HG02623 (cell line): ENCODE results near the gene STX10.

Experiments
- ATAC-seq: cut with Tn5 transposase; IDR thresholded peaks from one replicate; pipeline ENCODE4 v1.9.1; 2021; ENCODE audit warnings: moderate library complexity; ENCODE audit not compliant: unreplicated experiment

The STX10 gene

DNA sequence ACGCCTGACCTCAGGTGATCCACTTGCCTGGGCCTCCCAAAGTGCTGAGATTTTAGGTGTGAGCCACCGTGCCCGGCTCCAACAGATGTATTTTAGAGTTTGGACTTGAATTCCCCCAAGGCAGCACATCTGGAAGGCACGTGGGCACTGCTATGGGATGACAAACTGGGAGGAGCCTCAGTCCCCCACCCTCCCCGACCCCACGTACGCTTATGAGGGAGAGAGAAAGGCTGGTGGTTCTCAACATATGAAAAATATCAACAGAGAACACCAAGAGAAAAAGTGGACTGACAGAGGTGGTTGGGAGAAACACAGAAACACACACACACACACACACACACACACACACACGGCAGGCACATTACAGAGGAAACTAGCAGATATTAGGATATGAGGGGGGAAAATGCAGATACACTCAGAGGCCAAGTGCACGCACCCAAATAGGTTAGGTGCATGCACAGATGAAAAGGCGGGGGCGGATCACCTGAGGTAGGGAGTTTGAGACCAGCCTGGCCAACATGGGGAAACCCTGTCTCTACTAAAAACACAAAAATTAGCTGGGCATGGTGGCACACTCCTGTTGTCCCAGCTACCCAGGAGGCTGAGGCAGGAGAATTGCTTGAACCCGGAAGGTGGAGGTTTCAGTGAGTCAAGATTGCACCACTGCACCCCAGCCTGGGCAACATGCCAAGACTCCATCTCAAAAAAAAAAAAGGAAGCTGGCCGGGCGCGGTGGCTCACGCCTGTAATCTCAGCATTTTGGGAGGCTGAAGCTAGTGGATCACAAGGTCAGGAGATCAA is 3.2 kb downstream of the STX10 start:
- no peak for ATAC-seq

DNA sequence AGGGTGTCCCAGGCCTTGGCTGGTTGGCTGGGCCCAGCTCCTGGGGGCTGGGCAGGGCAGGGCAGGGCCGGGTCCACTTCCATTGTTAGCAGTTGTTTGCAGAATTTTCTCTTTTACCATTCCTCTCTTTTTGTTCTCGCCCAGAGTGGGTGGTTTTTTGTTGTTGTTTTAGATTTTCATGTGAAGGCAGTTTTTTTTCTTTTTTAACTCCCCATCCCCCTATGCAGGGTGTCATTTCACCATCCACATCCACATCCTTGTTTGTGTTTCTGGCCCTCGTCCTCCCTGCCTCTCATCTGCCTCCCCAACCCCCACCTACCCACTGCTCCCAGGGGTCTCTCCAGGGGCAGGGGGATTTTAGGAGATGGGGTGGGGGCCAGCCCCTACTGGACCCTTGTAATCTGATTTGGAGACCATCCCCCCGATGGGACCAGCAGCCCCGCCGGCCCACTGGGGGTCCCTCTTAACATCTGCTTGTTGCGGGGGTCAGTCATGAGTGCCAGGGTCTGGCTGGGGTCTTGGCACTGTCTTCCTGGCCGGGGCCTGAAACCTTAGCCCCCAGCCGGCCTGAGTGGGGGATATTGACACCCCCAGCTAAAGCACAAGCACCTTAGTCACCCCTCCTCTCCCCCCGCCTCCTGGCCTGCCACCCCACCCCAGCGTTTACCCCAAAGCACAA is 10.4 kb downstream of the STX10 start:
- no peak for ATAC-seq

GRCh38 chr19:13138916-13139198 is 11.3 kb downstream of the STX10 start:
- no peak for ATAC-seq

DNA sequence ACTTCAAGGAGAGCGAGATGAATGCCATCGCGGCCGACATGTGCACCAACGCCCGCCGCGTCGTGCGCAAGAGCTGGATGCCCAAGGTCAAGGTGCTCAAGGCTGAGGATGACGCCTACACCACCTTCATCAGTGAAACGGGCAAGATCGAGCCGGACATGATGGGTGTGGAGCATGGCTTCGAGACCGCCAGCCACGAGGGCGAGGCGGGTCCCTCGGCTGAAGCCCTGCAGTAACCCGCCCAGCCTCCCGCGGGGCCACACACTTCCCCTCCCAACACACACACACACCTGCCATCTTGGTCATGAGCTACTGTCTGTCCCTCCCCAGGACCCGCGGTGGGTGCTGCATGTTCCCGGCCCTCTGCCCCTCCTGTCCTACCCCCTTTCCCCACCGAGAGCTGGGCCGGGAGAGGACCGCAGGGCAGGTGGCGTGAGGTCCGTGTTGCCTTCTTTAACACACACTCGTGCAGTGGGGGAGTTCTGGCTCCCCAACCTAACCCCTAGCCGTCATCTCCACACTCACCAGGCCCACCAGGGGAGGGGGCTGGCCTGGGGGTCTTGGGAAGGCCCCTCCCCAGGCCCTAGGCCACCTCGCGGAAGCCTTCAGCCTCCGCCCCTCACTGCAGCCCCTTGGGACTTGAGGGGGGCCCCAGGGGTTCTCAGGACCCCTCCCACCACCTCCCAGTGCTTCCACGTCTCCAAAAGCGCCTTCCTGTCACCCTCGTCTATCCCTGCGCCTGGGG is 11.8 kb downstream of the STX10 start:
- ATAC-seq = no peak

GRCh38 chr19:13137290-13137794 is 12.8 kb downstream of the STX10 start:
- ATAC-seq = no peak

- no peak for ATAC-seq
Observed at GRCh38 chr19:13135068-13136062, 14.8 kb downstream of the STX10 start.

DNA sequence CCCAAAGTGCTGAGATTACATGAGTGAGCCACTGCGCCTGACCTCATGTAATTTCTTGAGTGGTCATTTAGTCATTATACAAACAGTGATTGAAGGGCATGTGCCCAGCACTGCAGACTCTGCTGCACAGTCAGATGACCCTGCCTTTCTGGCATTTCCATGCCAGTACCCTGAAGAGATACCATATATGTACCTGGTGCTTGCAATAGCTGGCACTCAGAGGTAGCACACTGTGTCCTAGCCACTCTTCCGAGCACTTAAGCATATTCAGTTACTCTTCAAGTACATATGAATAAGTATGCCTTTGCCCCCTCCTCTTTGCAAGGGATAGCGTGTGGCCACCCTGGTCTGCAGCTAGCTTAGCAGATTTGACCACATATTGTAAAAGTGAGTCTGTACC is 15.5 kb downstream of the STX10 start:
- no peak for ATAC-seq

- ATAC-seq = no peak
Observed at GRCh38 chr19:13133241-13133870, 16.8 kb downstream of the STX10 start.

DNA sequence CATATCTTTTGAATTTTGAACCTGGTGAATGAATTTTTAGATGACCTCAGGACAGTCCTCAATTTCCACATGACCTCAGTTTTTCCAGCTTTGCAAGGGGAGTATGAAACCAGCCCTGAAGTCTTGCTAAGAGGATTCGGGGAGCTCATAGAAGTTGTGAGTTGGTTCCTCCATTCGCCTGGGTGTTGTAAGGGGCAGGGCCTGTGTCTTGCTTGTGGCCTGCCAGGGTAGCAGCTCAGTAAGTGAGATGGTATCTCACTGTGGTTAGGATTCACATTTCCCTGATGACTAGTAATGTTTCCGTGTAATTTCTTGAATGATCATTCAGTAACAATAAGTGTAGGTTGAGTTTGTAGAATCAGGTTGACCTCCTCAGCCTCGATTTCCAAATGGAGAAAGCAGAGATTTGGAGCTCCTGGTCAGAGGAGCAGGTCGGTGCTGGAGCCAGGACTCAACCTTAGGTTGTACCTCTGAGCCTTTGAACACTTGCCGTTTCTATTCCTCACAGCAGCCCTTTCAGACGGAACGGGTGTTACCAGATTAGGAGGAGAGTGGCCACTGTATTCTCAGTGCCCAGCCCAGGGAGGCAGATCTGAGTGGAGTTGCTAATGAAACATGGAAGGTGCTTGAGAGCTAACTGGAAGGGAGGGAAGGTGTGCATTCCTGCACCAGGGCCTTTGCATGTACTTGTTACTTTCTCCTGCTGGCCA is 17.5 kb downstream of the STX10 start:
- ATAC-seq = no peak

GRCh38 chr19:13130886-13131490 is 19.2 kb downstream of the STX10 start:
- no peak for ATAC-seq

DNA sequence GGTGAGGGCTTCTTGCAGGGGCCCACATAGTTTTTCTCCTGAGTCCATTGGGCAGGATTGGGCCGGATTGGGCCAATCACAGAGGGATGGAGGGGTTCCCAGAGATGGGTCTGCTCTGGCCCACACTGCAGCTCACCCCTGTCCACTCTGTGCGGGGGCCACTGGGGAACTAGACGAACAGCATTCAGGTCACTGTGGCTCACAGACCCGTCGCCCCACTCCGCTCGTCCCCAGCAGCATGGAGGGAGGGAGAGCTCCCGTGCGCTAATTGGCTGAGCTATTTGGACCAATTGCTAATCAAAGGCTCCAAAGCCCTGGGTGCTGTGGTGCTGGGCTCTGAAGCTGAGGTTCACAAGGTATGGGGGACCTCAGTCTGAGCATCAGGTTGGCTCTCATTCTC is 20.8 kb downstream of the STX10 start:
- no peak for ATAC-seq

DNA sequence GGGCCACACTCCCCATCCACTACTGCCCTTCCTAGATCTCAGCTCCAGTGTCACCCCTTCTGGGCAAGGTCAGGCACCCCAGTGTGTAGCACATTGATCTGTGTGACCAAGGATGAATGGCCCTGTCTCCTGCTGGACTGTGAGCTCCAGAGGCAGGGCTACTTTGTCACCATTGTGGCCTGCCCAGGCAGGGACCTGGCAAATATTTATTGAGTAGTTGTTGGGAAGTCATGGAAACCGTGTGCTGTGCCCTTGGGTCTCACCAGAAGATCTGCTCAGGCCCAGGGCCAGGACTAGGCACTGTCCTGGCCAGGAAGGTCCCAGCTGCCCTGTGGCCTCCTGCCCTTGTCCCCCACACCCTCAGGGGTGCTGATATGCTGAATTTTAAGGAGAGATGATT is 21.6 kb downstream of the STX10 start:
- no peak for ATAC-seq

DNA sequence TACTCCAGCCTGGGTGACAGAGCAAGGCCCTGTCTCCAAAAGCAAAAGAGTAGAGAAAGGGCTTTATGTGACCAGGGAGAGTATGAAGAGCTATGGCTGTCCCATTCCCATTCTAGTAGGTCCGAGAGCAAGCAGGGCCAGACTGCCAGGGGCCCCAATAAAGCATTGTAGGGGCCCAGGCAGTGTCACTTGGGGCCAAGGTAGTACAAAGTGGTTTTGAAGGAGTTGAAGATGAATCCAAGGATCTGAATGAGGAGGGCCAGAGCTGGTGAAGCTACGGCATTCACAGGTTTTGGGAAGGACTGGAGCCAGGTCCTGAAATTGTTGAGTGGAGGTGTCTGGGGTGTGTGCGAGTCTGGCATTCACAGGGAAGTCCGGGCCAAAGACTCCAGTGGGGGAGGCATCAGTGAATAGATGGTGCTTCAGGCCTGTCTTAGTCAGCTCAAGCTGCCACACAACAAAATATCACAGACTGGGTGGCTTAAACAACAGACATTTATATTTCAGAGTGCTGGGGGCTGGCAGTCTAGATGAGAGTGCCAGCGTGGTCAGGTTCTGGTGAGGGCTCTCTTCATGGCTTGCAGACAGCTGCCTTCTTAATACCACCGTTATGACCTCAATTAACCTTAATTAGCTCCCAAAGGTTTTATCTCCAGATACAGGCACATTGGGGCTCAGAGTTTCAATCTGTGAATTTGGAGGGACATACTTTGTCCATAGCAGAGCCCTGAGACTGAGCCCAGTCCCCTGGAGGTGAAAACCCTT is 22.2 kb downstream of the STX10 start:
- ATAC-seq = no peak

DNA sequence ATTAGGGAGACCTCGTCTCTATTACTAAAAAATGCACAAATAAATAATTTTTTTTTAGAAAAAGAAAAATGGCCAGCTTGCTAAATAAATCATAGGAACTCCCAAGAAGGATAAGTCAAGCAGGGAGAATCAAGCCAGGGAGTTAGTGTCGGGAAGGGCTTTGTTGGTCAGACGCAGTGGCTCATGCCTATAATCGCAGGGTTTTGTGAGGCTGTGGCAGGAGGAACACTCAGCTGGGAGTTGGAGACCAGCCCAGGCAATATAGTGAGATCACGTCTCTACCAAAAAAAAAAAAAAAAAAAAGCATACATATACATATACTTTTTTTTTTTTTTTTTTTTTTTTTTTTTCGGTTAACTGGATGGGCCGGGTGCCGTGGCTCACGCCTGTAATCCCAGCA is 23.1 kb downstream of the STX10 start:
- no peak for ATAC-seq

GRCh38 chr19:13122980-13123957 is 26.9 kb downstream of the STX10 start:
- no peak for ATAC-seq

- no peak for ATAC-seq
Observed at GRCh38 chr19:13122275-13122878, 27.8 kb downstream of the STX10 start.
